Measurements from ENCODE around the gene FAM120A.

The FAM120A gene

GRCh38 chr9:93612796-93613154 lies 161.3 kb downstream of the FAM120A start:
- H3K4me3 ChIP-seq (ENCODE audit: low read depth, low read length): no peak overlapping the region
- peak; percentile 31 for DNase-seq (ENCODE audit: low read depth)
- TF ChIP-seq, protein P1, sequence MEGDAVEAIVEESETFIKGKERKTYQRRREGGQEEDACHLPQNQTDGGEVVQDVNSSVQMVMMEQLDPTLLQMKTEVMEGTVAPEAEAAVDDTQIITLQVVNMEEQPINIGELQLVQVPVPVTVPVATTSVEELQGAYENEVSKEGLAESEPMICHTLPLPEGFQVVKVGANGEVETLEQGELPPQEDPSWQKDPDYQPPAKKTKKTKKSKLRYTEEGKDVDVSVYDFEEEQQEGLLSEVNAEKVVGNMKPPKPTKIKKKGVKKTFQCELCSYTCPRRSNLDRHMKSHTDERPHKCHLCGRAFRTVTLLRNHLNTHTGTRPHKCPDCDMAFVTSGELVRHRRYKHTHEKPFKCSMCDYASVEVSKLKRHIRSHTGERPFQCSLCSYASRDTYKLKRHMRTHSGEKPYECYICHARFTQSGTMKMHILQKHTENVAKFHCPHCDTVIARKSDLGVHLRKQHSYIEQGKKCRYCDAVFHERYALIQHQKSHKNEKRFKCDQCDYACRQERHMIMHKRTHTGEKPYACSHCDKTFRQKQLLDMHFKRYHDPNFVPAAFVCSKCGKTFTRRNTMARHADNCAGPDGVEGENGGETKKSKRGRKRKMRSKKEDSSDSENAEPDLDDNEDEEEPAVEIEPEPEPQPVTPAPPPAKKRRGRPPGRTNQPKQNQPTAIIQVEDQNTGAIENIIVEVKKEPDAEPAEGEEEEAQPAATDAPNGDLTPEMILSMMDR (IDR thresholded peaks at IDR 0.05; ENCODE audit: low read depth, low read length, missing control alignments): no peak

GRCh38 chr9:93613174-93613573 lies 161.7 kb downstream of the FAM120A start:
- TF ChIP-seq, protein P1 (IDR thresholded peaks at IDR 0.05; ENCODE audit: low read depth, low read length, missing control alignments): no peak
- no peak overlapping the region for H3K4me3 ChIP-seq (ENCODE audit: low read depth, low read length)
- DNase-seq (ENCODE audit: low read depth): no peak

GRCh38 chr9:93613791-93614190 lies 162.3 kb downstream of the FAM120A start:
- TF ChIP-seq, protein P1 (IDR thresholded peaks at IDR 0.05; ENCODE audit: low read depth, low read length, missing control alignments): no peak
- DNase-seq (ENCODE audit: low read depth): no peak
- no peak overlapping the region for H3K4me3 ChIP-seq (ENCODE audit: low read depth, low read length)

DNA sequence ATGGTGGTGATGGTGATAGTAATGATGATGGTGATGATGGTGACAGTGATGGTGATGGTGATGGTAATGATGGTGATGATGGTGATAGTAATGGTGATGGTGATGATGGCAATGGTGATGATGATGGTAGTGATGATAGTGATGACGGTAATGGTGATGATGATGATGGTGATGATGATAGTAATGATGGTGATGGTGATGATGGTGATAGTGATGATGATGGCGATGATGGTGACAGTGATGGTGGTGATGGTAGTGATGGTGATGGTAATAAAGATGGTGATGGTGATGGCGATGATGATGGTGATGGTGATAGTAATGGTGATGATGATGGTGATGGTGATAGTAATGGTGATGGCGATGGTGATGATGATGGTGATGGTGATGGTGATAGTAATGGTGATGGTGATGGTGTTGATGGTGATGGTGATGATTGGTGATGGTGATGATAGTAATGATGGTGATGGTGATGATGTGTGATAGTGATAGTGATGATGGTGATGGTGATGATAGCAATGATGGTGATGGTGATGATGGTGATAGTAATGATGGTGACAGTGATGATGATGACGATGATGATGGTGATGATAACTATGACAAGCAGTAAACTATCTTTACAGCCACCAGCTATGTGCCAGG lies 163.5 kb downstream of the FAM120A start:
- TF ChIP-seq, protein P1 (IDR thresholded peaks at IDR 0.05; ENCODE audit: low read depth, low read length, missing control alignments): no peak
- no peak for DNase-seq (ENCODE audit: low read depth)
- no peak overlapping the region for H3K4me3 ChIP-seq (ENCODE audit: low read depth, low read length)
